NT2/D1 (cell line): ENCODE results near the gene PLCB1.

ENCODE experiments used
- DNase-seq: peaks from one replicate; pipeline ENCODE4 v3.0.0-alpha.2; 2011; ENCODE audit warnings: low read depth, low spot score
- H3K27me3 ChIP-seq: 2 replicates; pipeline ENCODE4 v1.6.0; 2011; ENCODE audit warnings: mild to moderate bottlenecking; ENCODE audit not compliant: insufficient read length, insufficient read depth
- H3K36me3 ChIP-seq: 2 replicates; pipeline ENCODE4 v1.6.1; 2011; ENCODE audit warnings: mild to moderate bottlenecking, low read length, mixed read lengths; ENCODE audit not compliant: insufficient read depth, insufficient read length
- H3K4me1 ChIP-seq: 2 replicates; pipeline ENCODE4 v1.5.1; 2011; ENCODE audit not compliant: insufficient read depth, insufficient read length
- H3K4me3 ChIP-seq: 2 replicates; pipeline ENCODE4 v1.5.1; 2011; ENCODE audit warnings: low read depth; ENCODE audit not compliant: insufficient read length
- H3K9ac ChIP-seq: 2 replicates; pipeline ENCODE4 v1.6.0; 2011; ENCODE audit warnings: low read depth; ENCODE audit not compliant: insufficient read length
- H3K9me3 ChIP-seq: 2 replicates; pipeline ENCODE4 v1.5.1; 2011; ENCODE audit warnings: mild to moderate bottlenecking, low read length; ENCODE audit not compliant: insufficient read depth
- SUZ12 ChIP-seq: IDR thresholded peaks from 2 replicates; pipeline ENCODE4 v1.6.1; 2011; ENCODE audit not compliant: insufficient read length, insufficient read depth; ENCODE audit errors: extremely low read depth
- YY1 ChIP-seq: IDR thresholded peaks from 2 replicates; pipeline ENCODE4 v1.6.1; 2011; ENCODE audit not compliant: insufficient read length, insufficient read depth
- ZNF274 ChIP-seq: IDR thresholded peaks from 2 replicates; pipeline ENCODE4 v1.6.1; 2011; ENCODE audit warnings: mild to moderate bottlenecking, low read depth, low read length

Gene PLCB1

DNA sequence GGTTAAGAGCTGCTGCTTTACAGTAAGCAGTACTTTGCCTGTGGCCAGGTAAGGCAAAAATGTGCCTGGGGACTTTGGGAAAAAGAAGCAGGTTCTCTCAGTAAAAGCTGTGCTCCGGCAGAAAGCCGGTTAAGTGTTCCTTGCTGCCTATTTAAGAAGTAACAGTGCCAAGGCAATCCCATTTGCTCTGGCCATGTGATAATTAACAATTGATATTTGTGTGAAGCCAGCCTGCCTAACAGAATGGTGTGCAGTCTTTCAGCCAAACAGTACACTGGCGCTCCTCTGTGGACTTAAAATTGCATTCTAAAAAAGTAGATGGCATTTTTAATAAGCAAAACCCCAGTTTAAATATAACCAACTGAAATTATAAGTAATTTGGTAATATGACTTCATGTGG lies 430.3 kb downstream of the PLCB1 start:
- Histone ChIP-seq H3K9ac (no peak overlapping the region), H3K9me3 (0 out of 2 replicates have a peak, but pooled peaks cover 4% of the 10 kb centered on the region), H3K4me1 (no peaks in the 10 kb centered on the region), H3K27me3 (no peaks in the 10 kb centered on the region), H3K4me3 (no peak overlapping the region), H3K36me3 (no peaks in the 10 kb centered on the region)
- TF ChIP-seq ZNF274 (no peak), YY1 (no peak), SUZ12 (no peak)
- no peak for DNase-seq

DNA sequence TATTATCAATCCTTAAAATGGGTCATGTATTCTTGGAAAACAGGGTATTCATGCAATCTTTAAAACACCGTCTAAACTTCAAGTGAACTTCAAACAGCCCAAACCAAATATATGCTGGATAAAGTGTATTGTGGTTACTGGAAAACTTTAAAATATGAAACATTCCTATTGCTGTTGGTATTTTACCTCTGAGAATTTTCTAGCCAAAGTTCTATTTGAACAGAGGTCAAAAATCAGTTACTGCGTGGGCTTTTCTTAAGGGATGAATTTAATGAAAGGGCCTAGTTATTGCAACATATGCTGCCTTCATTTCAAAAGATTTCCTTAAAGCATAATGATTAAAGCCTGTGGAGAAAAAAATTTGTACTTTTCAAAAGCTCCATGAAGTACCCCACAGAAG lies 436.0 kb downstream of the PLCB1 start:
- Histone ChIP-seq H3K9ac (no peak overlapping the region), H3K36me3 (no peaks in the 10 kb centered on the region), H3K27me3 (no peaks in the 10 kb centered on the region), H3K4me3 (no peak overlapping the region), H3K9me3 (no peaks in the 10 kb centered on the region), H3K4me1 (no peaks in the 10 kb centered on the region)
- no peak for DNase-seq
- TF ChIP-seq YY1 (no peak), ZNF274 (no peak), SUZ12 (no peak)

DNA sequence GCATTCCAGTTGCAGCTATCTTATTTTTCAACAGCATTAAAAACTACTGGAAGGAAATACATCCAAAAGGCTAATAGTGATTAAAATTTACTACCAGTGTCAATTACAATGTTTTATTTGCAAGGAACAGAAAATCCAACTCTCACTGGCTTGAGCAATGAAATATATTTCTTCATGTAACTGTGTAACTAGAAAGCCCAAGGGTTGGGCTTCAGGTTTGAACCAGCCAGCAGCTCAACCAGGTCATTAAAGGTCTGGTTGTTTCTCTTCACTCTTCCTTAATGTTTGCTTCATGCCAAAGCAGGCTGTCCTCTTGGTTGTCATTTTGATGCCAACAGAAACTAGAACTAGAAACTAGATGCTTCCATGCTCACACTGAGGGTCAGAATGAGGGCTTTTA lies 437.7 kb downstream of the PLCB1 start:
- no peak for DNase-seq
- Histone ChIP-seq H3K9me3 (no peaks in the 10 kb centered on the region), H3K27me3 (no peaks in the 10 kb centered on the region), H3K36me3 (no peaks in the 10 kb centered on the region), H3K4me3 (no peak overlapping the region), H3K9ac (no peak overlapping the region), H3K4me1 (no peaks in the 10 kb centered on the region)
- no peak for TF ChIP-seq SUZ12
- TF ChIP-seq ZNF274 = no peak
- TF ChIP-seq YY1 = no peak

DNA sequence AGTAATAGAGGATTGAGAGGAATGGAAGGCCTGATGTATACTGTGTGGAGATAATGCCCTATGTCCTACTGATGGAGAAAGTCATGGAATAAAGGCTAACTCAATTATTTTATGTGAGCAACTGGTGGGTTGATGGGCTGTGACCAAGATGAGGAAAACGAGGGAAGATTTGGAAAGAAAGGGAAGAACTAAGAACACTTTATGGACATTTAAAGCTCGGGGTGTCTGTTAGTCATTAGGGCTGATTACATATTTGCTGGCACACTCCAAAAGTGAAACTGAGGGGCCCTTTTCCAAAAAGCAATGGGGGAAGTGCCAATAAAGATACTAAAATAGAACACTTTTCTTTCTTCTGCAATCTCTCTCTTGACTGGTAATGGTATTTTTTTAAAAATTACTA lies 439.5 kb downstream of the PLCB1 start:
- DNase-seq = no peak
- no peak overlapping the region for H3K4me3 ChIP-seq
- H3K9me3 ChIP-seq = no peaks in the 10 kb centered on the region
- no peaks in the 10 kb centered on the region for H3K27me3 ChIP-seq
- no peaks in the 10 kb centered on the region for H3K4me1 ChIP-seq
- no peak for TF ChIP-seq SUZ12
- no peak for TF ChIP-seq YY1
- no peak for TF ChIP-seq ZNF274
- H3K9ac ChIP-seq = no peak overlapping the region
- no peaks in the 10 kb centered on the region for H3K36me3 ChIP-seq

DNA sequence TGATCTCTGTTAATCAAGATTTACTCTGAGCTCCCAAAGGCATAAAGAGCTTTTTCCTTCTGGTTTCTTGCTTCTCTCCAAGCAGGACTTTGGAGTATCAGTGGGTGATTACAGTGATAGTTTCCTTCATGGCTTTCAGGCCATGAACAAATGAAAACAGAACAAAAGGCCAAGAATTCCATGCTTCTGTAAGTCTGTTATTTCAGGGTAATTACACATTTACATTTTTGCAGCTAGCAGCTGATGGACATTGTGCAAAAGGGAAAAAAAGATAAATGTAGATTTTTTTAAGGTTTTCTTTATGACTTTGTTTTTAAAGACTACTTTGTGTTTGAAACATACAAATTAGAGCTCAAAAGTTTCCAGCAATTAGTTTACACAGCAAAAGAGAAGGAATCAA lies 441.6 kb downstream of the PLCB1 start:
- no peak for DNase-seq
- no peaks in the 10 kb centered on the region for H3K4me1 ChIP-seq
- no peak for TF ChIP-seq ZNF274
- no peak overlapping the region for H3K4me3 ChIP-seq
- no peaks in the 10 kb centered on the region for H3K27me3 ChIP-seq
- no peak overlapping the region for H3K9ac ChIP-seq
- no peaks in the 10 kb centered on the region for H3K36me3 ChIP-seq
- no peaks in the 10 kb centered on the region for H3K9me3 ChIP-seq

DNA sequence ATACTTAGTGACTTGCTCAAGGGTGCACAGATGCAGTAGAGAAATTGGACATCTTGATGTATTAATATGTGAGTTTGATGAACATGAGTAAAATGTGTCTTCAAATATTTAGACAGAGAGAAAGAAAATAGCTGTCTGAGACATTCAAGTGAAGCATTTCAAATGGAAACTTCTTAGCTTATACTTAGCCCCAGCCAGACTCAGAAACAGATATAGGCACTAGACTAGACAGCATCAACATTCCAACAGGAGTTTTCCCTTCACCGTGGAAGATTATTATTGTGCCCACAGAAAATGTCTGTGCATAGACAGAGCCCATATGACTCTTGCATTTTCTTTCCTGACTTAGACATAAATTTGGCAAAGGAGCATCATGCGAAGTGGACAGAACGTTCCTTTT lies 443.0 kb downstream of the PLCB1 start:
- no peaks in the 10 kb centered on the region for H3K27me3 ChIP-seq
- DNase-seq = no peak
- no peaks in the 10 kb centered on the region for H3K4me1 ChIP-seq
- no peaks in the 10 kb centered on the region for H3K36me3 ChIP-seq
- no peak overlapping the region for H3K9ac ChIP-seq
- H3K4me3 ChIP-seq = no peak overlapping the region
- TF ChIP-seq ZNF274 (no peak), YY1 (no peak), SUZ12 (no peak)
- H3K9me3 ChIP-seq = no peaks in the 10 kb centered on the region

DNA sequence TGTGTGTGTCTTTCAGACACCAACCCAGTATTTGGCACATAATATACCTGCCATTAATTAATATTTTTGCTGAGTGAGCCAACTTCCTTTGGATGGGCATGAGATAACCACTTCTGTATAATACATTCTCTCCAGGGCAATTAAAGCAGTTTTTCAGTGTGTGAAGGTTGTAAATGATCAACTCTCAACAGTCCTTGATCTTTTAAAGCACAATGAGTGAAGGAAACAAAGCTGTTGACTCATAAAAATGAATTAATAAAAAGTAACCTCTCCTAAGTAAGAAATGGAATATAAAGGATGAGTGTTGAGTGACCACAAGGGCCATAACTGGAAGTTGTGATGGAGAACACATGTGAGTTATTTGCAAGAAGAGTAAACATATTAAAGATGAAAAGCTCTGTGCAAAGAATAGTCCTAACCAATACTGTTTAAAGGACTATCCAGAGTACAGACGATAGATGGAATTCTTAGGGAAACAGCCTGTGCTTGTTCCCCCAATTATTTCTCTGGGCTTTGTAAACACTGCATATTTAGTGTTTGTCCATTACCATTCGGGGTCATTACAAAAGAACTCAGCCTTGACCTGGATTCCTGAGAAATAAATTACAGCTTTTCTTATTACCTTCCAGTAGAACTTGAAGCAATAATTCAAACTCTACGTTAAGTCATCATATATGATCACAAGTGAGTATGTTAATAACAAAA lies 446.2 kb downstream of the PLCB1 start:
- Histone ChIP-seq H3K36me3 (no peaks in the 10 kb centered on the region), H3K9ac (no peak overlapping the region), H3K4me1 (no peaks in the 10 kb centered on the region), H3K9me3 (no peaks in the 10 kb centered on the region), H3K27me3 (no peaks in the 10 kb centered on the region), H3K4me3 (no peak overlapping the region)
- DNase-seq = no peak
- no peak for TF ChIP-seq YY1
- no peak for TF ChIP-seq SUZ12
- TF ChIP-seq ZNF274 = no peak
